GM19238 (cell line): ENCODE data around the gene TNNC1.
A peak's percentile ranks its signal among the peaks of the same experiment; 100 is the strongest.

ENCODE experiments used
- DNase-seq: peaks from one replicate; pipeline ENCODE4 v3.0.0; 2011; ENCODE audit warnings: low spot score; ENCODE audit not compliant: insufficient read length

Gene TNNC1

GRCh38 chr3:52458770-52459545 lies 5.1 kb upstream of the TNNC1 start:
- no peak for DNase-seq

- no peak for DNase-seq
These were observed 4.4 kb upstream of the TNNC1 start for GRCh38 chr3:52458031-52458760.

- no peak for DNase-seq
These were observed 3.0 kb upstream of the TNNC1 start for GRCh38 chr3:52456800-52457183.

GRCh38 chr3:52456169-52456799 lies 2.4 kb upstream of the TNNC1 start:
- DNase-seq: no peak

GRCh38 chr3:52455283-52456168 lies 1.7 kb upstream of the TNNC1 start, which contains the start of gene NISCH:
NISCH (plus strand) TSS chr3:52455604; CDS start chr3:52455642, 38 bp downstream.
- peak; percentile 96 for DNase-seq

GRCh38 chr3:52454938-52455282 lies 1.1 kb upstream of the TNNC1 start:
- DNase-seq: no peak

GRCh38 chr3:52454250-52454937 lies 553 bp upstream of the TNNC1 start:
- no peak for DNase-seq

GRCh38 chr3:52452570-52453221 lies 1.1 kb downstream of the TNNC1 start:
- no peak for DNase-seq

- no peak for DNase-seq
These were observed 1.7 kb downstream of the TNNC1 start for GRCh38 chr3:52452126-52452525.

- no peak for DNase-seq
These were observed 2.4 kb downstream of the TNNC1 start for GRCh38 chr3:52451237-52452083.

GRCh38 chr3:52450489-52451236 lies 3.2 kb downstream of the TNNC1 start:
- DNase-seq: no peak

GRCh38 chr3:52447512-52448355 lies 6.1 kb downstream of the TNNC1 start:
- DNase-seq: no peak

GRCh38 chr3:52446631-52447511 lies 7.0 kb downstream of the TNNC1 start:
- peak; percentile 61 for DNase-seq

GRCh38 chr3:52446042-52446441 lies 7.8 kb downstream of the TNNC1 start:
- no peak for DNase-seq

GRCh38 chr3:52444860-52445793 lies 8.7 kb downstream of the TNNC1 start, which contains the start of gene SEMA3G:
SEMA3G (minus strand) TSS chr3:52445103; CDS start chr3:52445027, 76 bp downstream.
- DNase-seq: peak; percentile 76
